NCI-H1694 treated with DMSO at 0.1 percent for 48 hours (cell line): Measurements from ENCODE around the gene DSPP.

Source experiments
- DNase-seq: peaks from one replicate; lab custom pipeline; 2025; lab: John Stamatoyannopoulos, UW

DSPP gene

DNA sequence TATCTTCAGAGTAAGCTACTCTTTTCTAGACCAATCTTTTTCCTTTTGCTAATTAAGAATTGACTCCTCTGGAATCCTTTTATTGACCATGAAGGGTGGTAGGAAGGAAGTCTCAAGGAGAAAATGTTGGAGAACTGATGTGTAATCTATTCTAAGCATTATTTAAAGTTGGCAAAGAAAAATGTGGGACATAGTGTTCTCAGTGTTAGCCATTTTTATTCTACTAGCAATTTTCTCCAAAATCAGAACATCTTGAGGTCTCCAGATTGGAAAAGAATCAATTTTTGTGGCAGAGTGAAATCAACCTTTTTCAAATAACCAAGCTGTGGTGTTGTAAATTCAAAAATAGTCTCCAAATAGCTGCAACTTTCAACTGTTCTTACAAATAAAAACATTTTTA lies 23.3 kb downstream of the DSPP start:
- no peak for DNase-seq

GRCh38 chr4:87632469-87632868 lies 24.1 kb downstream of the DSPP start:
- no peak for DNase-seq

- peak; percentile 8 for DNase-seq
Observed at GRCh38 chr4:87633243-87633642, 24.9 kb downstream of the DSPP start.

DNA sequence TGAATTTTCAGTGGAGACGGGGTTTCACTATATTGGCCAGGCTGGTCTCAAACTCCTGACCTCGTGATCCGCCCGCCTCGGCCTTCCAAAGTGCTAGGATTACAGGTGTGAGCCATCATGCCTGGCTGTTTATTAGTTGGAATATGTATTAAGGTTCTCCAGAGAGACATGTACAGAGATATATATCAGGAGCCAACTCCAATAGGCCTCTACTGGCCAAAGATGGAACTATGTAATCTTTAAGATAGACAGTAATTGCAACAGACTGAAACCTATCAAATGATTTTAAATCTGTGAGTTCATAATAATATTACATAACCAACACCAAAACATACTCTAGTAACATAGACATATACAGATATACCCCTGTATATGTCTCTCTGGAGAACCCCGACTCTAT lies 36.0 kb downstream of the DSPP start:
- DNase-seq = no peak

DNA sequence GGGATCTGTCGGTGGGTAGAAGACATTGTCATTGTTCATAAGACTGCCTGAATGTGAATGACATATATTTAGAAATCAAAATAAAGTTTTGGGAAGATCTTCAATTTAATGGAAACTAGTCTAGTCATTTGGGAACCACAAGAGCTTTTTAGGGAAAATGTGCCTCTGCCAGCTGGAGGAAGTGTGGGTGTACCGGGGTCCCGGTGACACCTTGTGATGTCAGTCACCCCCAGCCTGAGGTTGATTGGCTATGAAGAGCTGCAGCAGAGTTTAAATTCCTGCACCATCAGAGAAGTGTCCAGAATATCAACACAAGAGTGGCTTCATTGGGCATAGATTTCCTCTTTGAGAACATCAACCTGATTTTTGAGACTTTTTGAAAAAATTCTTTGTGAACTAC lies 41.7 kb downstream of the DSPP start, which contains the start of gene DMP1:
Gene DMP1, plus strand, starts transcription at position 301 of the 400 bp plus-strand sequence. CDS start 6,213 bp downstream, outside the sequence.
- no peak for DNase-seq

GRCh38 chr4:87650938-87651337 lies 42.6 kb downstream of the DSPP start:
- DNase-seq = no peak

DNA sequence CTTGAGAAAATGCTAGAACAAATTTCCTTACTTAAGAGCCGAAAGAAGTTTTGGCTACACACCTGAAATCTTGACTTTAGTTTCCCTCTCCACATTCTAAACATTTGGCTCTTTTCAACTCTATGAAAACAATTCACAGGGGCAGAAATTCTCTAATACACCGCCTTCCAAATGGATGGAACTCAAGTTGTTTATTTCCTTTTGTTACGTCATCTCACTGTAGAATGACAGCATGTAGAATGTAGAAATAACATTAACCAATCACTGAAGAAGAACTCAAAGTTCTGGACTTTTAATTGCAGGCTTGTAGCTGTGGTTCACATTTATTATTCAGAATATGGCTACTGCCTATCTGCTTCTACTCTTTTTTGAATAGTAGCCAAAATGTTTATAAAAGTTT lies 43.6 kb downstream of the DSPP start:
- no peak for DNase-seq

DNA sequence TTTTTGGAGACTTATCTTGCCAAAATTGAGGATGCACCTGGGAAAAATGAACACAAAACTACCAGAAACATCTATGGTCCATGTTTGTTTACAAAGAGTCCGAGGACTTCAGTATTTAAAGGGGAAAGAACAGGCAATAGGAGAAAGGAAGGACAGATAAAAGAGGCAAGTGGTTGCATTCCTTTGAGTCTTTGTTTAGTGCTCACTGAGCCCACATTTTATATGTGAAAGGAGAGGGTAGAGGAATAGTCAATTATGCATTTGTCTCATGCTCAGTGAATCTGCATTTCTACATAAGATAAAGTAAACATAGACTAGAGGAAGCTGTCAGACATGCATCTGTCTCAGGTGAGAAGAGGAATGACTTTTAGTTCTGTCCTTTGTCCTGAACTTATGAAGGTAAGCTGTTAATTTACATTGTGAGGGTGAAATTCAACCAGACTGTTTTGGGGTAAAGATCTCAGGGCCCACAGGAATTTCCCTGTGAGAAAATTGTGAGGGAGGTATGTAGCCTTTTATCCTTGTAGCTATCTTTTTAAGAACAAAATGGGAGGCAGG lies 46.2 kb downstream of the DSPP start:
- no peak for DNase-seq

GRCh38 chr4:87657525-87657924 lies 49.2 kb downstream of the DSPP start:
- no peak for DNase-seq

DNA sequence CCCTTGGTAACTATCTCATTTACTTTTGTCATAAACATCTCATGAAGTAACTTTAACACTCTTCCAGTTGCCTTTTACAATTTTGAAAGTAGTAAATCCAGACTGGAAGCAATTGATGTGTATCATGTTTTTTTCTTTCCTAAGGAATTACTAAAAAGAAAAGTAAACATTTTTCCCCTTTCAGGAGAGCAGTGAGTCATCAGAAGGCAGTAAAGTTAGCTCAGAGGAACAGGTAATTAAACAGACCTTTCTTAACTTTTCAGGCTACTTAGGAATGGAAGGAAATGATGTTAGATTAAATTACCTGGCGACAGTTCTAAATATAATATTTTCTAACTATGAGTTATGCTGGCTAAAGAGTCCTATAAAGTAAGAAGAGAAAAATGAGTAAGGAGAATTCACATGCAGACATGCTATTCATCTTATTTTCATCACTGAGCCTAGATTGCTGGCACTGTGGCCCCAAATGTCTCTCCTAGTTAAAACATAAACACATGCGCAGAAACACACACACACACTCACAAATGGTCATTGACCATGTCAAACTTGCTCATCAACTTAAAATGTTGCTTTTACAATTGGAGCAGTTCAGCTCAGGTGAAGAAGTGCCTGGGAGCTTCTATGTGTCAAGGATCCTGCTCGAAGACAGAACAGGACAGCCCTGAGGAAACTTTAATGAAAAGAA lies 51.1 kb downstream of the DSPP start:
- no peak for DNase-seq

- DNase-seq = no peak
Observed at GRCh38 chr4:87662871-87663270, 54.5 kb downstream of the DSPP start.
